ENCODE measurements around the gene SLC6A12. TPM values are rescaled to one million over a fixed set of nuclear protein-coding genes. Genes with fewer than 3 reads are reported as not detected.

SLC6A12 gene
- total RNA-seq, 1 donor from 2014 or later = not detected

GRCh38 chr12:178829-179109, 35.2 kb downstream of the SLC6A12 start:
- DNase-seq (ENCODE audit: low spot score) = no peak

DNA sequence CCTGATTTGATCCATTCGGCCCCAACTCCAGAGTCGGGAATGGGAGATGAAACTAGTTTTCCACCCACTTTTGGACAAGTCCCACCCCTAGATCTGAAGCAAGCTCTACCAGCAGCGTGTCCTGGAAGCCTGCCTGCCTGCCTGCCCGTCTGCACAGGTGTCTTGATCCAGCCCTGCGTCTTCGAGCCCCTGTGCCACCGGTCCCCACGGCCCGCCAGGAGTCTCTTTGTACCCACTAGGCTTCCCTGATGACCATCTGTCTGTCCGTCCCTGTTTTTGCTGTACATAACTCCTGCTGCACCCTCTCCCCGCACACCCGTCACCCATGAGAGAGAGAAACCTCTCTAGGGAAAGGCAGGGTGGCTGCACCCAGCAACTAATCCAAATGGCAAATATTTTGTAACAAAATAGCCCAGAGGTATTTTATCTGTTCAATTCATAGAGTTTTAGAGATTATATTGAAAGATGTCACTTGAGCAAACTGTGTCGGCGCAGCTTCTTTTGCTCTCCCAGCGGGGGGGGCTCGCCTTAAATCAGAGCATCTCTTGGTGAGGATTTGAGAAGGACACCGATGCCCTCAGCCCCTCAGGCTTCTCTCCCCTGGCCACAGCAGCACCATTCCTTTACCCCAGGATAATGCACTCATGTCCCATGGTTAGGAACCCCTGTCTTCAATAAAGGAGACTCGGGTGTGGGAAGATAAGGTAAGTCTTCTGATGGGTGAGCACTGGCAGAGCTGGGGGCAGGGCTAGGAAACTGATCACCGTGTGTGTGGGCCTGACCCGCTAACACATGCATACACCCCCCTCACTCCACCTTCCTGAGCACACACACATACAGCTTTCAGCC, 35.8 kb downstream of the SLC6A12 start:
- no peak for DNase-seq (ENCODE audit: low spot score)

GRCh38 chr12:177336-177979, 36.5 kb downstream of the SLC6A12 start:
- no peak for DNase-seq (ENCODE audit: low spot score)

DNA sequence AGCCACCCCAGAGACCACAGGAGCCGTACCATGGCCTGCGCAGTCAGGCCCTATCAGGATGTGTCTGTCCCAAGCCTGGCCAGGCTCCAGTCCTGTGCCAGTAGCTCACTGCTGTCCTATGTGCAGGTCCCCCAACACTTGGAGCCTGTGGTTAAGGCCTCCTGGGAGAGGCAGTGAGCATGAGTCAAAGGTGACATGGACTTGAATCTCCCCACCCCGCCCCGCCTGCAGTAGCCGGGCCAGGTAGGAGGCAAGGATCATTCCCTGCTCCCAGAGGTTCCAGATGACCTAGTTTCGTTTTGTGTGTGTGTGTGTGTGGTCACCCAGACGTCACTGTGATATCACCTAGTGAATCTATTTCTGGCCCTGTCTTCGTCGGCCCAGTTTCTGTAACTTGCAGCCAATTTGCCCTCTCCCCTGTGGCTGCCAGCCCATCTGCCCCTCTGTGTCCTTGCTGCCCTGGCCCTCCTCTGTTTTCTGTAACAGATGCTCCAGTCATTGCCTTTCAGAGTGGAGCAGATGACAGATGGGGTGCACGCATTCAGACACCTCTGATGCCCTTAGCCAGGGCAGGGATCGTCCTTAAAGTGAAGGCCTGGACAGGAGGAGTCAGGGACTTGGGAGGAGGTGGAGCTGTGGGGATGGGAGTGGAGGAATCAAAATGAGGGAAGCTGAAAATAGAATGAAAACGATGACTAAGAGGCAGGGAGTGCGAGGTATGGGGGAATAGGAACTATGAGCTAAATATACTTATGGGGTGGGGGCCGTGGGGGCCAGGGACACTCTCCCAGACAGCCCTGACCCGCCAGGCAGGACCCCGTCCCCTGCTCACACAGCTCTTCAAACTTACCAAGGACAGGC, 37.4 kb downstream of the SLC6A12 start:
- peak; percentile 74 for DNase-seq (ENCODE audit: low spot score)

- no peak for DNase-seq (ENCODE audit: low spot score)
Measured at GRCh38 chr12:175759-176158, 38.2 kb downstream of the SLC6A12 start.

DNA sequence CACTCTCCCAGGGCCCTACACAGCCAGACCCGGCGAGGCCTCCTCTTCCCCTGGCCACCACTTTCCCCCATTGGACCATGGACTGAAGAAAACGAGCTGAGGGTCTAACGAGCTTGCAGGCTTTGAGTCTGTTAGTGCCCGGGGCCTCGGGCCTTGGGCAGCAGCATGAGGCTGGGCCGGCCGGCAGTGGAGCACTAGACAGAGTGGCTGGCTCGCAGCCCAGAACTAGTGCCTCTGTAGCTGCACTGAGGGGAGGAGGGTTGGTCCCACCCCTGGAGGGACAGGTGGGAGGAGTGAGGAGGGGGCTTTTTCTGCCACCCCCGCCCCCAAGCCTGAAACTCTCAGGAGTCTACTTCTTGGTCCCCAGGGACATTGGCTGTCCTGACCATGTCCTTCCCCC, 38.7 kb downstream of the SLC6A12 start:
- peak; percentile 44 for DNase-seq (ENCODE audit: low spot score)

DNA sequence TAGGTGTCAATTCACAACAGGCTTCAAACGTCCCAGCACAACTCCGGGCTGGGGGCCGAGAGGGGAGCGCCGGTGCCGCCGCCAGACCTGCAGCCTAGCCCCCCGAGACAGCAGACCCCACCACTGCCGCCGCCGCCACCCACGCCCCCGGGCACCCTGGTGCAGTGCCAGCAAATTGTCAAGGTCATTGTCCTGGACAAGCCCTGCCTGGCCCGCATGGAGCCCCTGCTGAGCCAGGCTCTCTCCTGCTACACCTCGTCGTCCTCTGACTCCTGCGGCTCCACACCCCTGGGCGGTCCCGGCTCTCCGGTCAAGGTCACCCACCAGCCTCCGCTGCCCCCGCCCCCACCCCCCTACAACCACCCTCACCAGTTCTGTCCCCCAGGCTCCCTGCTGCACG, 39.4 kb downstream of the SLC6A12 start:
- DNase-seq (ENCODE audit: low spot score) = no peak

DNA sequence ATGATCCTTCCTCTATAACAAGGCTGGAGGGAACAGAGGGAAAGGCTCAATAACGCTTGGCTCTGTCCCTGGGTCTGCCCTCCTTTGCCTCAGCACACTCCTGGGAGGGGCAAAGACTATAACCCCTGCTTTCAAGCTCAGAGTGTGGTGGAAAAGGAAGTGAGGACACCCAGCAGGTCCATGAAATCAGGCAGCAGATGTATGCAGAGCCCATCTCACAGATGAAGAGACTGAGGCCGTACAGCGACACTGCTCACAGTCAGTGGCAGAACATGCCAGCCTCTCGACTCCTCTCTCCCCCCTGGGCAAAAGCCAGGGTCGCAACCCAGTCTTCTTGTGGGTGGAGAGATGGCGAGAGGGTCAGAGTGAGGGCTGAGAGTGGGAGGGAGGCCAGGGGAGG, 39.8 kb downstream of the SLC6A12 start:
- no peak for DNase-seq (ENCODE audit: low spot score)

DNA sequence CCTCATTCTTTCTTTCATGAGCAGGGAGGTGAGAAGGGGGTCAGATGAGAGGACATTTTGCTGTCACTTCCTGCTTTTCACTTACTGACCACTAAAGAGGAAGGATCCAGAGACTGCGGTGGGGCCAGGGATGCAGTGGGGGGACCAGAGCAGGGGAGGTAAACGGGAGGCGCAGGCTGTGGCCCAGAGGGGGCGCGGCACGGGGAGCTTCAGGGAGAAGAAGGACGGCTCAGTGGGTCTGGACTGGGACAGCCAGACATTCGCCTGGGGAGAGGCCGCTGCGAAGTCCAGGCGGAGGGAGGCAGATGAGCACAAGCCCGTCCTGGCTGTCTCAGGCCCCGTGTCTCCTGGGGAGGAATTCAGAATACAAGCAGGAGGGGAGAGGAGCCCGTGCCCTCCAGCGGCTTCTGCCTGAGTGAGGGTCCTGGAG, 41.2 kb downstream of the SLC6A12 start:
- DNase-seq (ENCODE audit: low spot score) = no peak

DNA sequence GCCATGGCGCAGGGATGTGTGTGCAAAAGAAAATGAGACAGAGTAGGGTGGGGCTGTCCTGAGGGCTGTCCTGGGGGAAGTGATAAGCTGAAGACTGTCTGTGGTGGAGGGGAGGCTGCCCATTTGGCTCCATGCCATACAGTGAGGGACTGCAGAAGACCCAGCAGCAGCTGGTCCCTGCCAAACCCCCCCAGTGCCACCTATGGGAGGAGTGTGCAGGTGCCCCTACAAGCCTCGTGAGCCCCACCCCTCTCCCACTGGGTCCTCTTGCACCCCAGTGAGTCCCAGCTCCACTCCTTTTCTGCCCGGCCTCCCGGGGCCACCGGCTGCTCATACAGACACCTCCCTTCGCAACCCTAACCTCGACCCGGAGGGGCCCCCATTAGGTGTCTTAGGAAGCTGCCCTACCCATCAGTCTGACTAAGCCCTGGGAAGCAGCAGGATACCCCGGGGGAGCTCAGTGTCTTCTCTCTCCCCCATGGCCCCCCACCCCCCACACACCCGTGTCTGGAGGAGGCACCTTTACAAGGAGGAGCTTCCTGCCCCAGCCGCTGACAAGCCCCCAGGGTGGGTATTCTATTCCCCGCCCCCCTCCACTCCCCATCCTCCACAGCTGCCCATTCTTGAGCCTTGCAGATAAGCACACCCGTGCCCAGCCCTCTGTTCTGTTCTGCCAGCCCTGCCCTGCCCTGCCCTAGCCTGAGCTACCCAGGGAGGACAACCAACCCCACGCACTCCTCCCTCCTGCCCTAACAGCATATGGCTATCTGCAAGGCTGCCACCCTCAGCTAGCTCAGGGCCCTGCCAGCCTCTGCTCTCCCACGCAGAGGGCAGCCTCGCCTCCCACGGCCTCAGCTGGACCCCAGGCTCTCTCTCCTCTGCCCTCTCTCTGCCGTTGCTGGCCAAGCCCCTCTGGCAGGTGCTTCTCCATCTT, 41.9 kb downstream of the SLC6A12 start:
- DNase-seq (ENCODE audit: low spot score) = no peak

DNA sequence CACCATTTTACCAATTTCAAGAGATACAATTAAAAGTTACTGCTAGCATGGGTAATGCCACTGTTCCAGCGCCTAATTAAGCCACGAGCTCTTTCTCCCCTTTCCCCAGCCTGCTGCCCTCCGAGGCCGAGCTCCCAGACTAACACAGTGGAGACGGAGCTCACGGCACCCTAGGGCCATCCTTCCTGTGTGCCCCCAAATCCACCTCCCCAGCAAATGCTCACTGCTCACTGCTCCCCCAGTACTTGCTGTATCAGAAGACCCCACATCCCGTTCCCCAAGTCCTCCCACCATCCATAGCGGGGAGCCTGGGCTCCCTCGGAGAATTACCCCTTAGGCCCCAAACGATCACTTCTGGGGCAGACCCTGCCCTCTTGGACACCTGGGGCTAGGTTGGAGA, 42.7 kb downstream of the SLC6A12 start:
- DNase-seq (ENCODE audit: low spot score) = no peak

- no peak for DNase-seq (ENCODE audit: low spot score)
Measured at GRCh38 chr12:170371-171225, 43.4 kb downstream of the SLC6A12 start.

DNA sequence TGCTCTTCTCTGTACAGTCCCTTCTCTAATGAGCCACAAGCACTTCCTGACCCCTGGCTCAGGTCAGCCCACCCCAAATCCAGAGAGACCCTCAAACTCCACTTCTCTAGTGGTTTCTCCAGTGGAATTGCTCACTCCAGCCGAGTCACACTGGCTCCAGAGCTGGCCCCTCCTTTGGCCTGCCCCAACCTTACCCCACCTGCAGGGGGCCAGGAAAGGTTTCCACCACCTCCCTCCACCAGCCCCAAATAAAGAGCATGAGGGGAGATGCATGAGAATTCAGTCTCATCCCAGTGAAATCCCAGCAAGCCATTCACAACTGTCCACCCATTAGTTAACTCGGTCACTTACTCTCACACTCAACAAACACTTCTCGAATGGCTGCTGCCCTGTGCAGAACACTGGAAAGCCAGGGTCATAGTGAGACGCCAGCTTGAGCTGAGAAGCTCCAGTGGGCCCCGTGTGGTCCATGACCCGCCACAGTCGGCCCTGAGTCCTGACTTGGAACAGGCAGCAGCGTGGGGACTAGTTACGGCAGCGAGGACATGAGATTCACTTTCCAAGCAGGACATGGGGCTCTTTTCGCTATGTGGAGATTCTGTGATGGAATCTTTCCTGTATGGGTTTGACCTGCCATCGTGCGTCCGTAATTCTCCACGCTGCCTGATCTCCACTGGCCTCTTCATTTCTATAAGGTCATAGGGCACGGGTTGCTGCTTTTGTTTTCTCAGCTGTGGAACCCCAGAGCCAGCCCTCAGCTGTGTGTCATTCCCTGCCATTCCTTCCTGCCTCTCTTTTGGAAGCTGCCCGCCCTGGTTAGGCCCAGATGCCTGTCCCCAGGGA, 44.2 kb downstream of the SLC6A12 start:
- DNase-seq (ENCODE audit: low spot score) = no peak

DNA sequence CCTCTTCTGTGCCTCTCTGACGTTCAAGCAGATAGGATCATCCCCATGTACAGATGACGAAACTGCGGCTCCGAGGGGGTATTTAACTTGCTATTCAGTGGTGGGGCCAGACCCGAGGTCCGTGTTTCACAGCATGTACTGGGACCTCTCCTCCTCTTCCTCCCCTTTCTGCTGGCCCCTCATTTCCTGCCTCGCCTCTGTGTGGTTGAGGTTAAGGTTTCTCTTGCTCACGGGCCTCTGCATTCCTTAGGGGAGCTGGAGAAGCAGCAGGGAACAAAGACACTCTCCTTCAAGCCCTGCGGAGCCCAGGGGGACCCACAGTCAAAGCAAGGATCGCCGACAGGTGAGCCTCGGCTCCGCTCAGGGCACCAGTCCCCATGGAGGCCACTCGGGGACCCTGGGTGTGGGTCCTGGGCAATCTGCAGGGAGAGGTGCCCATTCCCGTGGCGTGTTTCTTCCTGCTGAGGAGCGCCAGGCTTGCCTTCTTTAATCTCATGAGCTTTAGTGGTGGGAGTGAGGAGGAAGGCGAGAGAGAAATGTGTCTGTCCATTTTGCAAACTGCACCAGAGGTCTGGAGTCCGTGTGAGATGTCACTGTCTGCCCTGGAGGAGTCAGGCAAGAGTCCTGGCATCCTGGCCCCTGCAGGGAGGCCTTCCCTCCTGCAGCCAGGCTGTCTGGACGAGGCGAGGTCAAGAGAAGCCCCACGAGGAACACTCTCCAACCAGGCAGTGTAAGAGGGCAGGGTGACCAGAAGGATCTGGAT, 45.0 kb downstream of the SLC6A12 start:
- DNase-seq (ENCODE audit: low spot score) = peak; percentile 44

- no peak for DNase-seq (ENCODE audit: low spot score)
Measured at GRCh38 chr12:167959-168600, 45.9 kb downstream of the SLC6A12 start.

DNA sequence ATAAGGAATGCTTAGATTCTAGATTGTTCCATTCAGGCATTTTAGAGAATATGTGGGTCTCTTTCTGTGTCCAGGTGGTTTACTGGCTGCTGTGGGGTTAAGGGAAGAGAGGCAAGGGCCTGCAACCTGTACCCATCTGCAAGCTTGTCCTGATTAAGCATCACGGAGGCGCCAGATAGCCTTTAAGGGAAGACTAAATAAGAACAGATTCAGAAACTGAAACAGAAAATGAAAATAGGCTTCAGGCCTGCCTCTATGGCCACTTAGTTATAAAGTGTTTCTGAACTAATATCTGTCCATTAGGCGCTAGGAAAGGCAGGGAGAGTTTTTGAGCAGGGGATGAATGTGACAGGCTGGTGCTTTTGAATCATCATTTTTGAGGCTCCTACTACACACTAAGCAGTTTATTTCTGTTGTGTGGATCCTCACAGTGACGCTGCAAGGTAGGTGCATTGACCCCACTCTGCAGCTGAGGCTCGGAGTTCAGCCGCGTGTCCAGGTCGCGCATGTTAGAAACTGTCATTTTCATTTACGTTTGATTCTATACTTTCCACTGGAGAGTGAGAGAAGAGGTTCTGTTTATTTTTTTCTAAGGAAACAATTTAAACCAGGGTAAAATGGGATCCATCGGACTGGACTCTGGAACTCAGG, 47.4 kb downstream of the SLC6A12 start:
- DNase-seq (ENCODE audit: low spot score) = no peak

DNA sequence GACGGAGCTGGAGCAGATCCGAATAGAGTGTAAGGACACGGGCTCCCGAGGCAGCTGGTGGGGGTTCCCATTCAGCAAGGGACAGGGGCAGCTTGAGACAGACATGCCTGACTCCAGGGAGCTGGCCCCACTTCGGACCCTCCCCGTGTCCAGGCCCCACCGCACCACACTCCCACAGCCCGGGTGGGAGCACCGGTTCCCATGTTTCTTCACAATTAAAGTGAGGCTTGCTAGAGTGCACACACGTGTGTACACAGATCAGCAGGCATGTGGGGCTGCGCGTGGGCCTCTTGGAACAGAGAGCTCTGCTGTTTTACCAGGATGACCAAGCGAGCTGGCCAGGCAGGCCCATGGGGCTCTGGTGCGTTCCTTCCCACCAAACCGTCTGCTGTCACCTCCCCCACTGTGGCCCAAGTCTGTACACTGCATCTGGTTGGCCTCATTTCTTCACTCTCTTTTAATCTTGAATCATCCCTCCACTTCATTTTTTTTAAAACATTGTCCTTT, 48.0 kb downstream of the SLC6A12 start:
- DNase-seq (ENCODE audit: low spot score) = no peak

Data from umbilical cord (tissue), 2 donors.